ENCODE measurements around the gene ARID4B.

The ARID4B gene

GRCh38 chr1:235156740-235157139 lies 171.2 kb downstream of the ARID4B start:
- DNase-seq, result no peak

DNA sequence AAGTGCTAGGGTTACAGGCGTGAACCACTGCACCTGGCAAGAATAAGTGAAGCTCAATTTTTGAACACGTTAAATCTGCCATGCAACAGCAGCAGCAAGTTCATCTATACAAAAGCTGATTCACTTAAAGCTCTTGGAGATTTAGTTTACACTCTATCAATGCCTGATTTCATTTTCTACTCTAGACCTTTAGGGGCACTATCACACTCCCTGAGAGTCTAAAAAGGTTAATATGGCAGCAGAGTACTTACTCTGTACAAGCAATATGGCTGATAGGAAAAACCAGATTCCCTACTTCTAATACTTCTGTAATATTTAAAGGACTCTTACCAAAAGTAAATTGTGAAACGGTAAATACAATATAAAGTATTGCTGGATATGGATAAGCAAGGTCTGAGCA lies 171.7 kb downstream of the ARID4B start:
- no peak for DNase-seq

- no peak for DNase-seq
Measured at GRCh38 chr1:235152235-235152634, 175.7 kb downstream of the ARID4B start.

DNA sequence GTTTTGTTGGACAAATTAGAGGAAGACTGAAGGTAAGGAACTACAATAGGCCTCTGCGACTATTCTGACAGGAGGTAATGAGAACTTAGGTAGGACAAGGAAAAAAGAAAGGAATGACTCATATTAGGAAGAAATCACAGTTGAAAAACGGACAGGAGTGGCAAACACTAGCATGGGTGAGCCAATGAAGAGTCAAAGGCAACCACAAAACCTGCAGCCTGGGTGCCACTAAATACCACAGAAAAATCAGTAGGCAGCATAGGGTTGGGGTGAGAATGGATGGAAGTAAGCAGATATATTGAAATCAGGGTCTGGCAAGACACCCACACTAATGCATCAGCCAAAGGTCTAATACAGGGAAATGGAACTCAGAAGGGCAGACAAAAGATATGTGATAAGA lies 176.9 kb downstream of the ARID4B start:
- DNase-seq, result no peak

GRCh38 chr1:235149824-235150223 lies 178.2 kb downstream of the ARID4B start:
- DNase-seq, result no peak

- no peak for DNase-seq
Measured at GRCh38 chr1:235147269-235147668, 180.7 kb downstream of the ARID4B start.

DNA sequence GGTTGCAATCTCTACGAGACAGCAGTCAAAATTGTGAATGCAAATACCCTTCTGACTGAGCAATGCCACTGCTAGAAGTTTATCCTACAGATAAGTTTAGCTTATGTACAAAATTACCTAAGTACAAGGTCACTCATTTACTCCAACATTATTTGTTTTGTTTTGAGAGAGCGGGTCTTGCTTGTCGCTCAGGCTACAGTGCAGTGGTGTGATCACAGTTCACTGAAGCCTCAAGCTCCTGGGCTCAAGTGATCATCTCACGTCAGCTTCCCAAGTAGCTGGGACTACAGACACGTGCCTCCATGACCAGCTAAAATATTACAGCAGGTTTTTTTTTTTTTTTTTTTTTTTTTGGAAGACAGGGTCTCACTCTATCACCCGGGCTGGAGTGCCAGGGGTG lies 182.3 kb downstream of the ARID4B start:
- no peak for DNase-seq

- DNase-seq, result no peak
Measured at GRCh38 chr1:235142991-235143390, 185.0 kb downstream of the ARID4B start.

GRCh38 chr1:235139315-235139714 lies 188.7 kb downstream of the ARID4B start:
- DNase-seq, result no peak

DNA sequence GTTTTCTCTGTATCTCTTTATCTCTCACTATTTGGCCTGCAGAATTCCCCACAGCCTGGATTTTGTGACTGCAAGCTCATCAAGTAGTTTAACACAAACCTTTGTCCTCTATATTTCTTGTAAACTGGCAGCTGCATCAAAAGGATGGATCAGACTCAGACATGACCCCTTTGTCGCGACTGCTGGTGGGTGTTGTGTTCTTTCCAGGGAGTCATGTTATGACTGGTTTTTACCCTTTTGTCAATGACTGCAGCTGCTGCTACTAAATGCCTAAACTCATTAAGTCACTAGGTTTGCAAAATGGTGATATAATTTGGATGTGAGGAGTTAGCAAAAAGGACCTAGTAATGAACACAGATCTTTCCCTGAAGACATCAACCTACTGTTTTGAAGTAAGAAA lies 189.2 kb downstream of the ARID4B start:
- no peak for DNase-seq

DNA sequence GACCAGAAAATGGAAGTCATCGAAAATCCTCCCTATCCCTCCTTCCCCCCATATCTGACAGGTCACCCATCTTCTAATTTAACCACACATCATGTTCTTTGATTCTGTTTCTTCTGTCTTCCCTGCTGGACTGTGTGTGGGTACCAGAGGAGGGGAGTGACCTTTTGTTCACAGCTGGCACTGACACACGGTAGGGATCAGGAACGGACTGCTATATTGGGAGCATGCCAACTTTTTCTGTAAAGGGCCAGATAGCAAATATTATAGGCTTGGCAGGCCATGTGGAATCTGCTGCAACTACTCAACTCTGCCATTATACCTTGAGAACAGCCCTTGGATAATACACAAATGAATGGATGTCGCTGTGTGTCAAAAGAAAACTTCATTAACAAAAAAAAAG lies 191.9 kb downstream of the ARID4B start:
- DNase-seq, result no peak

DNA sequence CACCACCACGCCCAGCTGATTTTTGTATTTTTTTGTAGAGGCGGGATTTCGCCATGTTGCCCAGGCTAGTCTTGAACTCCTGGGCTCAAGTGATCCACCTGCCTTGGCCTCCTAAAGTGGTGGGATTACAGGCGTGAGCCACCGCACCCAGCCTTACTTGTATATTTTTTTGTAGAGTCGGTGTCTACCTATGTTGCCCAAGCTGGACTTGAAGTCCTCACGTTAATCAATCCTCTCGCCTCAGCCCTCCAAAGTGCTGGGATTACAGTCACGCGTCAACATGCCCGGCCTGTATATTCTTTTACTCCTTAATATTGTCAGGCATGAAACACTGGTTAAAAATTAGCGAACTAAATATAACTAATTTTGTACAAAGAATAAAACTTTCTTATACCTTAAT lies 193.8 kb downstream of the ARID4B start:
- no peak for DNase-seq

DNA sequence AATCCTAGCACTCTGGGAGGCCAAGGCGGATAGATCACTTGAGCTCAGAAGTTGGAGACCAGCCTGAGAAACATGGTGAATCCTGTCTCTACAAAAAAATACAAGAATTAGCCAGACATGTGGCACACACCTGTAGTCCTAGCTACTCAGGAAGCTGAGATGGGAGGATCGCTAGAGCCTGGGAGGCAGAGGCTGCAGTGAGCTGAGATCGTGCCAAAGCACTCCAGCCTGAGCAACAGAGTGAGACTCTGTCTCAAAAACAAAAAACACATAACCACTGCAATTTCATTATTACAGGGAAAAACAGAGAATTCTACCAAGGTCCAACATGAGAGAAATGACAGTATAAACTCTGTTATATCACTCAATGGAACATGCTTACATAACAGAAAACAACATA lies 194.9 kb downstream of the ARID4B start:
- DNase-seq, result no peak

- no peak for DNase-seq
Measured at GRCh38 chr1:235131961-235132360, 196.0 kb downstream of the ARID4B start.

GRCh38 chr1:235130766-235131270 lies 197.2 kb downstream of the ARID4B start:
- no peak for DNase-seq

DNA sequence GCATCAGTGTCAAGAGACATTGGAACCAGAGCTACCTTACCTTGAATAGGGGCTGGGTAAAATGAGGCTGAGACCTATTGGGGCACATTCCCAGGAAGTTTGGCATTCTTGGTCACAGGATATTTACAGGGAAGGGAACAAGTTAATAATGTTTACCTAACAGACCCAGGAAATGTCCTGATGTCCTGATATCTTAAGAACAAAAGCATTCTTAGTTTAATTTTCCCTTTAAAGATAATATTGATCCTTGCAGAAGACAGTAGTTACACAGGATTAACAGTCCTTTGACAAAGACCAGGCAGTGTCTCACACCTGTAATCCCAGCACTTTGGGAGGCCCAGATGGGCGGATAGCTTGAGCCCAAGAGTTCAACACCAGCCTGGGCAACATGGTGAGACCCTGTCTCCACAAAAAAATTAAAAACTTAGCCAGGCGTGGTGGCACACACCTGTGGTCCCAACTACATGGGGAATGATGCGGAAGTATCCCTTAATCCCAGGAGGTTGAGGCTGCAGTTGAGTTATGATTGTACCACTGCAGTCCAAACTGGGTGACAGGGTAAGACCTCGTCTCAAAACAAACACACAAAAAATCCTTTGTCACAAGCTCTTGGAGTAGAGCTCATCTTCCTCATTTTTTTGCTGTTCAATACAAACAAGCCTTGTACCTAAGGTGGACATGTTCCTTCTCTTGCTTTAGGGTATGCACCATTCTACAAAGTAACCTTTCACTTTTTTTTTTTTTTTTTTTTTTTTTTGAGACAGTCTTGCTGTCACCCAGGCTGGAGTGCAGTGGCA lies 198.0 kb downstream of the ARID4B start:
- DNase-seq, result no peak

- DNase-seq, result peak; percentile 87
Measured at GRCh38 chr1:235128456-235129328, 199.3 kb downstream of the ARID4B start, which contains the start of gene TOMM20. Gene TOMM20 (minus strand): TSS chr1:235128837. CDS start chr1:235128715, 122 bp downstream.

DNA sequence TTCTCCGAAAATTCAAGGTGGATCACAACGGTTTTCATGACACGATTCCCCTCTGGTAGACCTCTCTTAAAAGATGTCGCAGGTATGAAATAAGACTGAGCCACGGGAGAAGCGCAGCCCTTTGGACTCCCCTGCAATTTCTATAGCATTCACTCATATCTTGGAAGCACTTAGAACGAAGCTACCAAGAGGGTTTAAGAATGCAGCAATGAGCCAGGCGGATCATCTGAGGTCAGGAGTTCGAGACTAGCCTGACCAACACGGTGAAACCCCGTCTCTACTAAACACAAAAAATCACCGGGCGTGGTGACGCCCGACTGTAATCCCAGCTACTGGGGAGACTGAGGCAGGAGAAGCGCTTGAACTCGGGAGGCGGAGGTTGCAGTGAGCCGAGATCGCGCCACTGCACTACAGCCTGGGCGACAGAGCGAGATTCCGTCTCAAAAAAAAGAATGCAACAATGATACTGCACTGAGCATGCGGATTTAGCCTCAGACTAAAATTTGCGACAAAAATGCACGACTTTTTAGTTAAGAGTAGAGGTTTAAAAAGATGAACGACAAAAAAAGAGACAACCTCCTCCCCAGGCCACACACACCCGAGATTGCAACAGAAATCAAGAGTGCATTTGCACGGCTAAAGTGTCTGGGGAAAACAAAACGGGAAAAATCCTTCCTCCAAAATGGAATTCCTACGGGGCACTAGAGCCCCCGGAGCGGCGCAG lies 200.1 kb downstream of the ARID4B start:
- DNase-seq, result no peak

DNA sequence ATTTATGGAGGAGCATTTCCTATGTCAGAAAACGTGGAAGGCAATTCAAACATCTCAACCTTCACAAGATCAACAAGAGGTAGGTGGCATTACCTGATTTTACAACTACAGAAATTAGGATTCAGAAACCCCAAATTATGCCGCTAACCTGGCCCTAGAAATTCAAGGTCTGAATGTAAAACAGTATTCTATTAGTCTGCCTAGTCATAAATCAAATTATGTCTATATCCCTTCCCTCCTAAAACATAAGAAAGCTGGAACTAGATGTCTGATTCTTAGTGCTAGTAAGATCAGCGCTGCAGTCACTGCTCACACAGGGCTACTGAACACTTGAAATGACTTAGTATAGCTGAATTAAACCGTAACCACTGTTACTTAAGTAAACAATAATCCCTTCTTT lies 200.8 kb downstream of the ARID4B start:
- DNase-seq, result no peak

DNA sequence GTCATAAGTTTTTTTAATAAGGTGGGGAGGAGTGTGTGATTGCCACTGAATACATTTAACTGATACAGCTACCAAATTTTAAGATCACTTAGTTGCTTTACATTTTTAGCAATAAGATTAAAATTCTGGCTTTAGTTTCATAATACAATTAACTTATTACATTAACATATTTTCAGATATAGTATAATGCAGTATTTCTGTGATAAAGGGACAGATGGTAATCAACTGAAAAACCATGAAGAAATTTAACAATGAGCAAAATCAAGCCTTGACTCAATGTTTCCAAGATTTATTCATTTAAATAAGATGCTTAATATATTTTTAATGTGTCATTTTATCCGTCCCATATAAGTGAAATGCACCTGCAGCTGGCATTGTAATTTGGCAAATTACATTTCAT lies 203.3 kb downstream of the ARID4B start:
- DNase-seq, result no peak

GRCh38 chr1:235124111-235124510 lies 203.9 kb downstream of the ARID4B start:
- no peak for DNase-seq

DNA sequence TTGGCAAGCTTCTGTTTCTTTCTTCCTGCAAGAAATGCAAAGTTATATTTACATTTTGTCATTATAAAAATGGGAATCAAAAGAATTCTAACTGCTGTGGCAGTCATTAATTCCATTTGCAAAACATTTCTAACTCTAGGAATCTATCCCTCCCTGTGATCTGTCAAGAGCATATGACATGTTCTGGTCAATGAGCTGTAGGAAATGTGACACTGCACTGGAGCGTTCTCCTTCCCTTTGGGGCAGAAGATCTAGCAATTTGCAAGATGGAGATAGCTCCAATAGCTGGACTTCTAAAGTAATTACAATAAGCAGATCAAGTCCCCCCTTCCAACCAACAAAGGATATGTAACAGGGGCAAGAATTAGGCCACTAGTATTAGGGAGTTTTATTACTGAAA lies 205.6 kb downstream of the ARID4B start:
- DNase-seq, result no peak

All from SIG-M5 (cell line).